Naive thymus-derived CD4-positive, alpha-beta T cell (primary cell): ENCODE results near the gene FAM83E. TPM values are rescaled to one million over a fixed set of nuclear protein-coding genes. Genes with fewer than 3 reads are reported as not detected.
"Not testable (repeated sequence)": the region's sequence is repeated elsewhere in the genome, so short reads cannot be mapped to it uniquely, and the experiment has no call there.

Experiments used
- ATAC-seq: fragments of 150-1000 bp; cut with Tn5 transposase; 2 replicates; pipeline ENCODE4 v1.10.0; 2021; ENCODE audit warnings: mild to moderate bottlenecking, moderate library complexity
- CTCF ChIA-PET: fragments of 350-600 bp; sonication (Branson Sonifier 250); formaldehyde crosslinking; loops from one replicate; lab custom pipeline; 2021; ENCODE audit warnings: antibody characterized with exemption; lab: Charles Lee
- POLR2A ChIA-PET: fragments of 350-600 bp; sonication (Branson Sonifier 250); formaldehyde crosslinking; loops from one replicate; lab custom pipeline; 2021; ENCODE audit warnings: antibody characterized with exemption, inconsistent platforms; lab: Charles Lee
- DNase-seq, 9 donors: peaks; one replicate each; pipeline versions ENCODE4 v3.0.0 to v3.0.0-alpha.2; 2020 to 2022; ENCODE audit warnings: mixed read lengths in 1 of 9
- H3K27ac ChIP-seq: one replicate; pipeline ENCODE4 v1.7.0; 2013; ENCODE audit warnings: mild to moderate bottlenecking, low read depth, low read length, moderate library complexity
- H3K27me3 ChIP-seq, 2 donors: one replicate each; pipeline ENCODE4 v1.7.0; 2013; ENCODE audit warnings: low read length in 2 of 2, mild to moderate bottlenecking in 2 of 2, moderate library complexity in 2 of 2; ENCODE audit not compliant: control insufficient read depth in 2 of 2, insufficient read depth in 2 of 2
- H3K36me3 ChIP-seq, 3 experiments: 1 replicate in 2 of 3; 2 replicates in 1 of 3; pipeline ENCODE4 v1.7.0; 2013; ENCODE audit warnings: low read length in 3 of 3, mild to moderate bottlenecking in 3 of 3, moderate library complexity in 1 of 3; ENCODE audit not compliant: insufficient read depth in 3 of 3, control insufficient read depth in 2 of 3
- H3K4me1 ChIP-seq, 2 donors: one replicate each; pipeline ENCODE4 v1.7.0; 2013; ENCODE audit warnings: low read length in 2 of 2, mild to moderate bottlenecking in 2 of 2, moderate library complexity in 1 of 2; ENCODE audit not compliant: control insufficient read depth in 2 of 2, insufficient read depth in 2 of 2
- H3K4me3 ChIP-seq: 2 replicates; pipeline ENCODE4 v1.7.0; 2013; ENCODE audit warnings: mild to moderate bottlenecking, low read length
- H3K9me3 ChIP-seq, 3 experiments: 1 replicate in 2 of 3; 2 replicates in 1 of 3; pipeline ENCODE4 v1.7.0; 2013; ENCODE audit warnings: low read length in 3 of 3; ENCODE audit not compliant: control insufficient read depth in 2 of 3
- H3K27ac Mint-ChIP-seq, 9 donors: one replicate each; pipeline ENCODE4 v1.8.0; 2020 to 2022; ENCODE audit warnings: mixed read lengths in 9 of 9, mild to moderate bottlenecking in 8 of 9, moderate library complexity in 5 of 9, inconsistent platforms in 2 of 9
- H3K27me3 Mint-ChIP-seq, 5 donors: one replicate each; pipeline ENCODE4 v1.8.0; 2021 to 2022; ENCODE audit warnings: mixed read lengths in 5 of 5, mild to moderate bottlenecking in 1 of 5
- H3K36me3 Mint-ChIP-seq, 5 donors: one replicate each; pipeline ENCODE4 v1.8.0; 2020 to 2022; ENCODE audit warnings: mixed read lengths in 5 of 5, mild to moderate bottlenecking in 3 of 5, inconsistent platforms in 1 of 5
- H3K4me1 Mint-ChIP-seq, 7 donors: one replicate each; pipeline ENCODE4 v1.8.0; 2020 to 2022; ENCODE audit warnings: mixed read lengths in 7 of 7, mild to moderate bottlenecking in 3 of 7, inconsistent platforms in 1 of 7
- H3K4me3 Mint-ChIP-seq, 10 donors: one replicate each; pipeline ENCODE4 v1.8.0; 2020 to 2022; ENCODE audit warnings: mild to moderate bottlenecking in 10 of 10, mixed read lengths in 10 of 10, moderate library complexity in 6 of 10, inconsistent platforms in 2 of 10
- H3K9me3 Mint-ChIP-seq, 11 donors: one replicate each; pipeline ENCODE4 v1.8.0; 2020 to 2022; ENCODE audit warnings: mixed read lengths in 11 of 11, mild to moderate bottlenecking in 4 of 11, inconsistent platforms in 1 of 11, moderate library complexity in 1 of 11
- intact Hi-C, 2 donors: fragments of 100-400 bp; cut with micrococcal nuclease; formaldehyde crosslinking; loops; one replicate each; pipeline ENCODE4 v1.15.1; 2023
- polyA plus RNA-seq, 2 donors: library from polyadenylated mRNA; unstranded; fragments of 300-500 nt; fragmentation: Illumina TruSeq; gene quantifications; one replicate each; pipeline ENCODE4 v1.2.3, GENCODE V29; 2021
- total RNA-seq, 6 experiments: library from RNA in 5 of 6; stranded (reverse) in 5 of 6; gene quantifications; 1 replicate in 5 of 6; 2 replicates in 1 of 6; pipeline ENCODE4 v1.2.3 and lab custom pipeline; 2021 to 2026

Gene FAM83E
- total and polyA plus RNA-seq, 7 experiments from 2014 or later: 0.66 to 3.7 (median 2.4) TPM; not detected in 2

GRCh38 chr19:48633148-48634035, 18.5 kb upstream of the FAM83E start:
- DNase-seq: no peak
- Histone ChIP-seq H3K27me3 (no peaks in the 10 kb centered on the region), H3K4me3 (peak overlapping the region; percentile 89), H3K36me3 (peaks cover 4 to 63% (median 11%) of the 10 kb centered on the region in 3 experiments), H3K9me3 (no peaks in the 10 kb centered on the region), H3K4me1 (peaks cover 24 to 34% of the 10 kb centered on the region in 2 donors), H3K27ac (peak overlapping the region; percentile 88)
- Mint-ChIP-seq H3K27me3 (no peaks in the 10 kb centered on the region), H3K4me3 (peak overlapping the region in 8 of 10 donors; percentile 21 to 100 (median 88)), H3K9me3 (peaks cover 0 to 8% (median 0%) of the 10 kb centered on the region in 11 donors), H3K4me1 (peaks cover 8 to 42% (median 37%) of the 10 kb centered on the region in 7 donors), H3K36me3 (peaks cover 0 to 13% (median 5%) of the 10 kb centered on the region in 5 donors), H3K27ac (peak overlapping the region in 8 of 9 donors; percentile 84 to 97 (median 94))
- CTCF ChIA-PET: interaction anchor here (1.0 to 1.3 kb wide), 3 partner anchors 10 to 13 kb away, joined by 3 to 4 read pairs (median 3); no protein-coding TSS in a partner anchor
- intact Hi-C loops: loop anchor here (2.0 to 10.0 kb wide), 4 partner anchors 481 to 1241 kb away; partner anchors contain the start of genes C19orf73 (in 2 of the 2), PPFIA3 (in 2 of the 2), AKT1S1 (in 1 of the 2) and LIN7B (in 1 of the 2)
- POLR2A ChIA-PET: interaction anchor here (0.6 to 7.5 kb wide), 13 partner anchors 10 to 1502 kb away, joined by 3 to 73 read pairs (median 4); partner anchors contain the start of genes CA11, RPL18, SAE1 and SPHK2
- ATAC-seq: no peak

- Histone ChIP-seq H3K4me1 (peaks cover 23 to 32% of the 10 kb centered on the region in 2 donors), H3K36me3 (peaks cover 4 to 70% (median 11%) of the 10 kb centered on the region in 3 experiments), H3K9me3 (no peaks in the 10 kb centered on the region), H3K4me3 (no peak overlapping the region), H3K27me3 (no peaks in the 10 kb centered on the region), H3K27ac (peak overlapping the region; percentile 88)
- H3K4me3 Mint-ChIP-seq: peak overlapping the region in 9 of 10 donors; percentile 29 to 100 (median 52)
- H3K9me3 Mint-ChIP-seq: peaks cover 0 to 8% (median 0%) of the 10 kb centered on the region in 11 donors
- DNase-seq: no peak
- H3K4me1 Mint-ChIP-seq: peaks cover 4 to 39% (median 34%) of the 10 kb centered on the region in 7 donors
- H3K27ac Mint-ChIP-seq: peak overlapping the region; percentile 21 to 95 (median 66)
- POLR2A ChIA-PET: interaction anchor here (0.6 to 7.5 kb wide), 8 partner anchors 10 to 1502 kb away, joined by 3 to 73 read pairs (median 4); partner anchors contain the start of genes CA11, RPL18, SAE1 and SPHK2
- no peak for ATAC-seq
- intact Hi-C loops: loop anchor here (10.0 kb wide), 3 partner anchors 482 to 1242 kb away; partner anchors contain the start of genes AKT1S1 (in 1 of the 2), C19orf73 (in 1 of the 2), LIN7B (in 1 of the 2) and PPFIA3 (in 1 of the 2)
- H3K27me3 Mint-ChIP-seq: no peaks in the 10 kb centered on the region
- CTCF ChIA-PET: interaction anchor here (1.3 kb wide), 1 partner anchor 12 kb away, joined by 3 read pairs; no protein-coding TSS in a partner anchor
- H3K36me3 Mint-ChIP-seq: peaks cover 0 to 13% (median 4%) of the 10 kb centered on the region in 5 donors
Measured at GRCh38 chr19:48632692-48633147, 17.8 kb upstream of the FAM83E start.

- Histone ChIP-seq H3K36me3 (peaks cover 4 to 70% (median 11%) of the 10 kb centered on the region in 3 experiments), H3K27ac (peak overlapping the region; percentile 88), H3K4me1 (peaks cover 26 to 32% of the 10 kb centered on the region in 2 donors)
- H3K27me3 ChIP-seq, DNase-seq, H3K9me3 ChIP-seq, H3K4me3 ChIP-seq, ATAC-seq, CTCF ChIA-PET, H3K9me3 Mint-ChIP-seq, H3K27me3 Mint-ChIP-seq: not testable (repeated sequence)
- Mint-ChIP-seq H3K36me3 (peaks cover 0 to 13% (median 4%) of the 10 kb centered on the region in 5 donors), H3K4me1 (peaks cover 4 to 39% (median 33%) of the 10 kb centered on the region in 7 donors), H3K27ac (peak overlapping the region; percentile 21 to 95 (median 66)), H3K4me3 (peak overlapping the region in 9 of 10 donors; percentile 29 to 100 (median 52))
- intact Hi-C loops: loop anchor here (10.0 kb wide), 3 partner anchors 483 to 1243 kb away; partner anchors contain the start of genes AKT1S1 (in 1 of the 2), C19orf73 (in 1 of the 2), LIN7B (in 1 of the 2) and PPFIA3 (in 1 of the 2)
- POLR2A ChIA-PET: interaction anchor here (3.1 to 7.5 kb wide), 3 partner anchors 9 to 15 kb away, joined by 36 to 73 read pairs (median 66); partner anchors contain the start of genes CA11, RPL18 and SPHK2
Measured at GRCh38 chr19:48632286-48632685, 17.4 kb upstream of the FAM83E start.

- Histone ChIP-seq H3K9me3 (no peaks in the 10 kb centered on the region), H3K27me3 (no peaks in the 10 kb centered on the region), H3K27ac (peak overlapping the region; percentile 29), H3K4me1 (peaks cover 29 to 32% of the 10 kb centered on the region in 2 donors), H3K4me3 (no peak overlapping the region), H3K36me3 (peaks cover 4 to 63% (median 11%) of the 10 kb centered on the region in 3 experiments)
- Mint-ChIP-seq H3K36me3 (peaks cover 0 to 13% (median 4%) of the 10 kb centered on the region in 5 donors), H3K27ac (peak overlapping the region in 8 of 9 donors; percentile 2 to 79 (median 48)), H3K4me3 (peak overlapping the region in 2 of 10 donors; percentile 23 to 37), H3K9me3 (peaks cover 0 to 8% (median 0%) of the 10 kb centered on the region in 11 donors), H3K27me3 (no peaks in the 10 kb centered on the region), H3K4me1 (peaks cover 4 to 44% (median 34%) of the 10 kb centered on the region in 7 donors)
- CTCF ChIA-PET: no interaction called here
- intact Hi-C loops: loop anchor here (10.0 kb wide), 3 partner anchors 484 to 1244 kb away; partner anchors contain the start of genes AKT1S1 (in 1 of the 2), C19orf73 (in 1 of the 2), LIN7B (in 1 of the 2) and PPFIA3 (in 1 of the 2)
- POLR2A ChIA-PET: interaction anchor here (0.6 to 7.5 kb wide), 5 partner anchors 8 to 267 kb away, joined by 3 to 73 read pairs (median 5); partner anchors contain the start of genes RPL18, SPHK2, SYNGR4 and TMEM143
- ATAC-seq (no peak), DNase-seq (peak in 1 of 9 donors; percentile 7)
Measured at GRCh38 chr19:48631225-48631624, 16.3 kb upstream of the FAM83E start.

- Mint-ChIP-seq H3K27me3 (no peaks in the 10 kb centered on the region), H3K27ac (peak overlapping the region in 5 of 9 donors; percentile 41 to 79 (median 56)), H3K36me3 (peaks cover 0 to 13% (median 4%) of the 10 kb centered on the region in 5 donors), H3K9me3 (peaks cover 0 to 5% (median 0%) of the 10 kb centered on the region in 11 donors), H3K4me1 (peaks cover 4 to 45% (median 34%) of the 10 kb centered on the region in 7 donors), H3K4me3 (peak overlapping the region in 4 of 10 donors; percentile 23 to 38 (median 32))
- Histone ChIP-seq H3K9me3 (no peaks in the 10 kb centered on the region), H3K4me1 (peaks cover 29 to 32% of the 10 kb centered on the region in 2 donors), H3K4me3 (no peak overlapping the region), H3K27ac (peak overlapping the region; percentile 11), H3K27me3 (no peaks in the 10 kb centered on the region), H3K36me3 (peaks cover 4 to 65% (median 11%) of the 10 kb centered on the region in 3 experiments)
- DNase-seq (no peak), ATAC-seq (no peak)
- POLR2A ChIA-PET: interaction anchor here (0.7 to 7.5 kb wide), 5 partner anchors 8 to 107 kb away, joined by 3 to 73 read pairs (median 6); partner anchors contain the start of genes CA11, RPL18 and SPHK2
- intact Hi-C loops: loop anchor here (10.0 kb wide), 3 partner anchors 484 to 1244 kb away; partner anchors contain the start of genes AKT1S1 (in 1 of the 2), C19orf73 (in 1 of the 2), LIN7B (in 1 of the 2) and PPFIA3 (in 1 of the 2)
- CTCF ChIA-PET: no interaction called here
Measured at GRCh38 chr19:48630296-48631063, 15.6 kb upstream of the FAM83E start.
